Fibroblast of mammary gland (primary cell): ENCODE data around the gene RNF115.
A peak's percentile ranks its signal among the peaks of the same experiment; 100 is the strongest.

ENCODE experiments used
- DNase-seq: peaks from one replicate; pipeline ENCODE4 v3.0.0-alpha.2; 2010; ENCODE audit warnings: low read depth
- H3K4me3 ChIP-seq: 2 replicates; pipeline ENCODE4 v1.5.1; 2011; ENCODE audit warnings: low read depth, mild to moderate bottlenecking, low read length, moderate library complexity; ENCODE audit not compliant: control insufficient read depth
- TF ChIP-seq, protein P1 (sequence below): conservative IDR thresholded peaks from 2 replicates; pipeline ENCODE4 v1.5.1; 2011; ENCODE audit warnings: low read depth, low read length, inconsistent platforms; ENCODE audit not compliant: control insufficient read depth, insufficient read depth

The RNF115 gene

DNA sequence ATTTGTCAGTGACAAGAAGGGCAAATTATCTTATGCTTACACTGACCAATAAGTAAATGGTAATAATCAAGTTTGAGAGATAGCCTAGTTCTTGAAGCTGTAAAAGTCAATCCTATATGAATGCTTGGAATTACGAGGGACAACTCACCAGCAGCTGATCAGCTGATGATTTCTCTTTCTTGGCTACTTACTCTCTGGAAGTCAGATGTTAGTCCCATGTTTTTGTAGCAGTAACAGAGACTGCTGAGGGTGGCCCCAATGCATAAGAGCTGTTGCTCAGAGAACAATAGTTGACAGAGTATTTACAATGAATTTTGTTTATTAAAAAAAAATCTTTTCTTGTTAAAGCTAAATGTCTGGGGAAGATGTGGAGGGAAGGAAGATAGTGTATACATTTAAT is 65.3 kb downstream of the RNF115 start:
- no peak overlapping the region for H3K4me3 ChIP-seq
- no peak for DNase-seq
- TF ChIP-seq, protein P1, sequence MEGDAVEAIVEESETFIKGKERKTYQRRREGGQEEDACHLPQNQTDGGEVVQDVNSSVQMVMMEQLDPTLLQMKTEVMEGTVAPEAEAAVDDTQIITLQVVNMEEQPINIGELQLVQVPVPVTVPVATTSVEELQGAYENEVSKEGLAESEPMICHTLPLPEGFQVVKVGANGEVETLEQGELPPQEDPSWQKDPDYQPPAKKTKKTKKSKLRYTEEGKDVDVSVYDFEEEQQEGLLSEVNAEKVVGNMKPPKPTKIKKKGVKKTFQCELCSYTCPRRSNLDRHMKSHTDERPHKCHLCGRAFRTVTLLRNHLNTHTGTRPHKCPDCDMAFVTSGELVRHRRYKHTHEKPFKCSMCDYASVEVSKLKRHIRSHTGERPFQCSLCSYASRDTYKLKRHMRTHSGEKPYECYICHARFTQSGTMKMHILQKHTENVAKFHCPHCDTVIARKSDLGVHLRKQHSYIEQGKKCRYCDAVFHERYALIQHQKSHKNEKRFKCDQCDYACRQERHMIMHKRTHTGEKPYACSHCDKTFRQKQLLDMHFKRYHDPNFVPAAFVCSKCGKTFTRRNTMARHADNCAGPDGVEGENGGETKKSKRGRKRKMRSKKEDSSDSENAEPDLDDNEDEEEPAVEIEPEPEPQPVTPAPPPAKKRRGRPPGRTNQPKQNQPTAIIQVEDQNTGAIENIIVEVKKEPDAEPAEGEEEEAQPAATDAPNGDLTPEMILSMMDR: no peak

GRCh38 chr1:145758116-145758515 is 65.8 kb downstream of the RNF115 start:
- TF ChIP-seq, protein P1: no peak
- no peak overlapping the region for H3K4me3 ChIP-seq
- DNase-seq: peak; percentile 22

GRCh38 chr1:145757420-145757819 is 66.5 kb downstream of the RNF115 start:
- no peak overlapping the region for H3K4me3 ChIP-seq
- DNase-seq: no peak
- TF ChIP-seq, protein P1: no peak

DNA sequence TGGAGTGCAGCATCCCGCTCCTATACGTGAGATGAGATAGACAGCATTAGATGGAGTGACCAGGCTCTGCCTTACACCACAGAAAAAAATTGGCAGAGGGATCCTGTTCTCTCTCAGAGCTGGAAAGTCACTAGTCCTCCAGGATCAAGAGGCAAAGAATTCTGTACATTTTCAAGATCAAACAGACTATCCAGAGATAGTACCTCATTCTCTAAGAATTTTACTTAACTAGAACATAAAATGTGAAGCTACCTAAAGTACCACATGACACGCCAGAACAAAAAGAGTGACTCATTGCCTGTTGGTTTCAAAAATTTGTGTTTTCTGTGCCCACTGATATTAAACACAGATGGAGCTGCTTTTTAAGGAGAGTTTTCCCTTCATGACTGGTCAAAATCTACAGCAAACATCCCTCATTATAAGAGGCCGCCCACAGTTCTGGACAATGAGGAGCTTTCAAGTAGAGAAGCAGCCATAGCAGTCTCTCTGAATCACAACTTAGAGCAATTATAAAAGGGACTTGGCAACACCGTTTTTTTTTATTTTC is 72.3 kb downstream of the RNF115 start:
- TF ChIP-seq, protein P1: no peak
- peak overlapping the region; percentile 7 for H3K4me3 ChIP-seq
- peak; percentile 98 for DNase-seq

DNA sequence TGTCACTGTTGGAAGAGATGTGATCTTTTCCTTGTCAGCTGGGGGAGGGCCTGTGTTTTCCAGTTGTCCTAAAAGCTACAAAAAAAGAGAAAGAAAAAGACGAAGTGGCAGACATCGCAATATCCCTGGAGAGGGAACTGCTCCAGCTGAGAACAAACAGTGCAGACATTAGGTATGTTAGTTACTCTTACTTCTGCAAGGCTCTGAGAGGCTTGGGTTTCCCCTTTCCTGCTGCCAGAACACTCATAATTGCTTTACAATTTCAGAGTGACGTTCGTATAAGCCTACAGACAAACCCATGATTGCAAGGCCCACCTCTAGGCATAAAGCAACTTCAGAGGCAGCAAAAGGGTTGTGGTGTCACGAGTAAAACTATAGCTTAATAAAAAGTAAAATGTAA is 73.5 kb downstream of the RNF115 start:
- no peak overlapping the region for H3K4me3 ChIP-seq
- TF ChIP-seq, protein P1: no peak
- DNase-seq: peak; percentile 54

- no peak for DNase-seq
- TF ChIP-seq, protein P1: no peak
Measured at GRCh38 chr1:145747398-145748247, 76.3 kb downstream of the RNF115 start.

DNA sequence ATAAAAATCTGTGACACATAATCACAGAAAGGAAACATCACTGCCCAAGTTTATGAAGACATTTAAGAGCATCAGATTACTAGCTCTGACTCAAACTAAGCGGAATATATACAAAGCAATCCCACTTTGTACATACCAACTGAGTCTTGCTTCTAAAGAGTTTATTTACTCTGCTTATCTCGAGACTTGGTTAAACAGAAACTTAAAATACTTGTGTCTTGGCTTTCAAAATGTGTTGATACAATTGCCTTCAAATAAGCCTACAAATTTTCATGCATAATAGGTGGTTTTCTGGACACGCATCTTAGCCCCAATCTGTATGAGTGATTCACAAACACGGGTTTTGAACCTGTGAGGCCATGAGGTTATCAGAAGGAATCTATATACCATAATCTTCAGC is 83.6 kb downstream of the RNF115 start:
- TF ChIP-seq, protein P1: no peak
- no peak overlapping the region for H3K4me3 ChIP-seq
- DNase-seq: peak; percentile 52

More at GRCh38 chr1:145747398-145748247, 76.3 kb downstream of the RNF115 start:
- H3K4me3 ChIP-seq: no peak overlapping the region
